ENCODE measurements around the gene EXOC2.

Gene EXOC2

DNA sequence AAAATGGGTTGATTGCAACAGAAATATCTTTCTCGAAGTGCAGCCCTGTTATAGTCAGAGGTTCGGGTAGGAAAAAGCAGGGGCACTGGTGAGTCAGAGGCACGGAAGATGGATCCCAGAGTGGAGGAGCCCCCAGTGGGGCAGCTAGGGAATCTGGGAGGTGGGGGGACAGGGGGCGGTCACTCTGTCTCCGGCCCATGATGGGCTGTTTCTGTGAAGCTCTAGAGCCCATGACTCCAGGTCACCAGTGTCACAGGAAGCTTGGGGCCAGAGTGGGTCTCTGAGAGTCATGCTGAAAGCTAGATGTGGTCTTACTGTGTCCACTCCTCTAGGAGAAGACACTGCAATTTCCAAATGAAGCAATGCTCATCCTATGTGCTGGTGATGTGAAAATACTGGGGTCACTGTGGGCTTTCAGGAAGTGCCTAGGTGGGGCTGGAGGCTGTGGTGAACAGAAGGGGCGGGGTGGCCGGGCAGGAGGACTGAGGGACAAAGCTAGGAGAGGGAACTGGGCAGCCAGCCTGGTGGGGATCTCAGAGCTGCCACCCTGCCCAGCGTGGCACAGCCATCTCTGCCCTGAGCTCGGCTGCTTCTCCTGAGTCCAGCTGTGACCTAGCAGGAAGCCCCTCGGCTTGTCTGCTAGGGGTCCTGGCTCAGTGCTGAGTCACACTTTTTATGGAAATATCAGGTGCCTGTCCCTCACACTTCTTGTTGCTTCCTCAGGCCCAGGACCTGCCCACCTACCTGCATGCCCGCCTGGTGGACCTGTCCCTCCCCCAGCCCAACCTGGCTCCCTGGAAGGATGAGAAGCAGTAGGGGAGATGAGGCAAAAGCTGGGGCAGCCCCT lies 247.1 kb downstream of the EXOC2 start:
- DNase-seq (ENCODE audit: low read depth, low spot score): no peak

DNA sequence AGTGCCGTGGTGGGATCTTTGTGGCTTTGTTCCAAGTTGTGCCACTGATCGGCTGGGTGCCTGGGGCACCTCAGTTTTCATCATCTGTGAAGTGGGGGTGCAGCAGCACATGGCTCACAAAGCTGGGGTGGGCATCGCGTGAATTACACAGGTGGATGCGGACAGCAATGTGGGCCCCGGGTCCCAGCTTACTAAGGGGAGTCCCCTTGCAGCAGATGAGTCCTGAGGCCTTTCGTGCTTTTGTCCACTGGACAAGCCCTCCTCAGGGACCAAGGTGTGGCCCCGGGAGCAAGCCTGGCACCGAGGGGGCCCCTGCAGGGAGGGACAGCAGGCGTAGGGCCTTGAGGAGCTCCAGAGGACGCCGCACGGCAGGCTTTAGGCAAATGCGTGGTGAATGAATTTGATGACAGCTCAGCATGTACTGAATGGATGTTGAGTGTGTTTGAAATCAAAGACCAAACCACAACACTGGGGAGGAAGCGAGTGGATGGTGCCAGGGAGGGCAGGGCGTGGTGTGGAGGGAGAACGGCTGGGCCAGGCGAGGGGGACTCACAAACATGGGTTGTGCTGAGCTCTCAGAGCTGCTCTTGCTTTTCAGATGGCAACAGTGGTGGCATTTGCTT lies 248.2 kb downstream of the EXOC2 start:
- no peak for DNase-seq (ENCODE audit: low read depth, low spot score)

DNA sequence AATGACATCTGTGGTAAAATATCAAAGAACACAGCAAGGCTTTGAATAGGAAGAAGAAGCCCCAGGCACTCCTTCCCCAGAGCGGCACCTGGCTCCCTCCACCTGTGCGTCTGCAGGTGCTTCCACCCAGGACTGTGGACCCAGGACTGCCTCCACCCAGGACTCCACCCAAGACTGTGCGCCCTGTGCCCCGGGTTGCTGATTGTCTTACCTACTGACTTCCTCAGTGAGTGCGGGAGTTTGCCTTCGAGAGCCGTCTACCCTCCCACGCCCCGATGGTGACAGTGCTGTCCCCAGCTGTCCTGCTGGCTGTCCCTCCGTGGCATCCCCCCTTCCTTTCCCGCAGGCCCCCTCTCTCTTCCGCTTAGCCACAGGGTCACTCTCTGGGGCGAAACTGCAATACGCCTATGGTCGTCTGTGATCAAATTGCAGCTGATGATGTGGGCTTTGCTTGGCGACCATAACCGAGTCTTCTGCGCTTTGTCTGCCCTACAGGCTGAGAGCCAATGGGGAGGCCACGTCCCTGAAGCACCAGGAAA lies 249.2 kb downstream of the EXOC2 start:
- no peak for DNase-seq (ENCODE audit: low read depth, low spot score)

DNA sequence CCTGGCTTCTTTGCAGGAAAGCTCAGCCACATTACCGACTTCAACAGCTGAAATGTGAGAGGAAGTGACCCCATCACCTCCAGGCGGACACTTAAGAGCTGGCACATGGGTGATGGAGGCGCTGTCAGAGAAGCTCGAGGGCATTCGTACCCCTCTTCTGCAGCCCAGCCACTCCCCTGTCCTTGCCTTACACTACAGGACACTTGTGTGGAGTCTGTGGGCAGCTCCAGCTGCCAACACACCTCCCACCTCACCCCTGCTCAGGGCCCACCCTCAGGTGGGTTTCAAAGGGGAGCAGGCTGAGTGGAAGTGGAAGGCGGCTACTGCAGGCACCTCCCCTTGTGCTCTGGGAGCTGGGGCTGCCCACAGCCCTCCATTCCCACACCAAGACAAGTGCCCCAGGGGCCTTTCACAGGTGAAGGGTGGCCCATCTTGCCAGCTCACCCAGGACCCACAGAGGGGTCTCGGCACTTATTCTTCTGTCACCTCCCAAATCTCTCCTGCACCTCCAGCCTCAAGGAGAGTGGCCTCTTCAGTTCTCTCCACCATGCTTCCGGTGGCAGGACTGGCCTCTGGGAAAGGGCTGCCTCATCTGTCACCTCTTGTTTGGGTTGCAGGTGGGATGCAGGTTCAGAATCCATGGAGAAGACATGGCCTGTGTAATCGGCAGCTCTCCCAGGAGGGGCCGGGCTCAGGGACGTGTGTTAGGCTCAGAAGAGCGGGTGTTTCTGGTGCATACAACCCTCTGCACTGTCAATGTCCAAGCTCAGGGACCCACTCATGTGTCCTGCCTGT lies 251.6 kb downstream of the EXOC2 start:
- no peak for DNase-seq (ENCODE audit: low read depth, low spot score)

DNA sequence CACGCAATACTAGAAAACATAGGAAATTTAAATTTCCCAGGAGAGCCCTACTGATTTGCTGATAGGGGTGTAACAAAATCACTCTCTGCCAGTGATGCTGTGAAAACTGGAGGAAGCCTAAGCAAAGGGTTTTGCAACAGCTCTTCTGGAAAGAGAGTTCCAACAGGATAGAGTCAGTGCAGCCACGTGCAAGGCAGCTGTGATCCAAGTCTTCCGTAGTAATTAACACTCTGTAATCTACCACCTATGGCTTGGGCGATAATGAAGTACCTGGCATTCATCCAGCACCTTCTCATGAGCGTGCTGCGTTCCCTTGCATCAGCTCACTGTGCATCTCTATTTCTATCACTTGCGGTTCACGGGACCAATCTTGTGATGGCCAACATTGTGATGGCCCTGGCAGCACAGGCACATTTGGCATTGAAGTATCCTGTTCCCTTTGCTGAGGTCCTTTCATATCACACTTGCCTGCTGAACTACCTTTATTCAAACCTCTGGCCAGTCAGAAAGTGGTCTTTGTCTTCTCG lies 253.2 kb downstream of the EXOC2 start:
- DNase-seq (ENCODE audit: low read depth, low spot score): no peak

DNA sequence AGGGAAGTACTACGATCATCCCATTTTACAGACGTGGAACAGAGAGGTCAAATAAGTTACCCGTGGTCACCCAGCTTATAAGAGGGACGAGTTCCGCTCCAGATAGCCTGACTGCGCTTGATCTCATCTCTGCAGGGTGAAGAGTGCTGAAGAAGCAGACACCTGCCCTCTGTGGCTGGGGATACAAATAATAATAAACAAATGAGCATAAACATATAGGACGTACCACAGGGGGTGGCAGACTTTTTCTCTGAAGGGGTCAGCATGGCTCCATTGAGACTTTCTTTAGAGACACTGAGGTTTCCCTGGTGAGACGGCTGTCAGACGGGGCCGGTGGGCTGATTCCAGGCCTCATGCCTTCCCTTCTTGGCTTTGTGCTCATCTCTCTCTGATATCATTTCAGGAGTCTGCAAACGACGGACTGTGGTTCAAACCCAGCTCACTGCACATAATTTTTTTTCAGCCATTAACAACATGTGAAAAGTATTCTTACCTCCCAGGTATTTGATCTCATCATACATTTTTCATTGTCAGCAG lies 254.2 kb downstream of the EXOC2 start:
- DNase-seq (ENCODE audit: low read depth, low spot score): no peak

DNA sequence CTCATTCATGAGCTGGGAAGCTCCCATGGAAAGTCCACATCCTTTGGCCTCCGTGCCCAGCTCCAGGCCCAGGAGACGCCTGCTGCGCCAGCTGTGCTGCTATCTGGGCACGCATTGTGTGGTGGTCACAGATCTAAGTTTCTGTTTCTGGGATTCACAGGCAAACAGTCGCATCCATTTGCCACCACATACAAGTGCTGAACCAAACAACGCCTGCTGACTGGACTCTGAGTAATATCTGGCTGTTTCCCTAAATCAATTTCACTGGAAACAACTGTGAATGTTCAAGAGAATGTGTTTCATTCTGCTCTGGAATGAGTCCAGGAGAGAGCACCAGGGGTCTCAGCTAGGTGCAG lies 255.9 kb downstream of the EXOC2 start:
- DNase-seq (ENCODE audit: low read depth, low spot score): no peak

DNA sequence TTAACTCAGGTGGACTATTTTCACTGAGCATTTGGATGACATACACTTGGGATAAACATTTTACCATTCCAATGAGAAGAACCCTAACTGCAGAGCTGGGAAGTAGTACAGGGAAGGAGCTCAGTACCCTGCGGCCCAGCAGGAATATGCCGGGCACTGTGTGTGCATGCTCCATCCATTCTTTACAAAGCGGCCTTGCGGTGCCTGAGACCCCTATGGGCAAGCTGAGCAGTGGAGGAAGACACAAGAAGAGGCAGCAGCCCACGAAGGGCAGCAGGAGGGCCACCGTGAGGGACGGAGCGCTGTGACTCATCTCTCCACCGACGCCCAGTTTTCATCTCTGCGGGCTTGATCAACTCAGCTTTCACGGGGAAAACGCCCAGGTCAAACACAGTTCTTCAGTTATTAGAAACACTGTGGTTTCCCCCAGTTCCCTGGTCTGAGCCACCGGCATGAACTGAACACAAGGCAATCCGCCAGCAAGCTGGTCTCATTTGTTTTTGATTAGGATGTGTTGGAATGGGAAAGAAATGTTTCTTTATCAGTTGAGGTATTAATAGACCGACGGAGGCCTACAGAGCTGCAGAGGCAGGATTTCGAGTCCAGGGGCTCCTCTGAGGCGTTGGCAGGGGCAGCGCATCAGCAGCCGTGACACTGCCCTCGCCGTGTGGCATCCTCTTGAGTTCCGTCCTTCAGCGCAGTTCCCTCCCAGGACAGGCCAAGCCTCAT lies 256.5 kb downstream of the EXOC2 start:
- DNase-seq (ENCODE audit: low read depth, low spot score): no peak

DNA sequence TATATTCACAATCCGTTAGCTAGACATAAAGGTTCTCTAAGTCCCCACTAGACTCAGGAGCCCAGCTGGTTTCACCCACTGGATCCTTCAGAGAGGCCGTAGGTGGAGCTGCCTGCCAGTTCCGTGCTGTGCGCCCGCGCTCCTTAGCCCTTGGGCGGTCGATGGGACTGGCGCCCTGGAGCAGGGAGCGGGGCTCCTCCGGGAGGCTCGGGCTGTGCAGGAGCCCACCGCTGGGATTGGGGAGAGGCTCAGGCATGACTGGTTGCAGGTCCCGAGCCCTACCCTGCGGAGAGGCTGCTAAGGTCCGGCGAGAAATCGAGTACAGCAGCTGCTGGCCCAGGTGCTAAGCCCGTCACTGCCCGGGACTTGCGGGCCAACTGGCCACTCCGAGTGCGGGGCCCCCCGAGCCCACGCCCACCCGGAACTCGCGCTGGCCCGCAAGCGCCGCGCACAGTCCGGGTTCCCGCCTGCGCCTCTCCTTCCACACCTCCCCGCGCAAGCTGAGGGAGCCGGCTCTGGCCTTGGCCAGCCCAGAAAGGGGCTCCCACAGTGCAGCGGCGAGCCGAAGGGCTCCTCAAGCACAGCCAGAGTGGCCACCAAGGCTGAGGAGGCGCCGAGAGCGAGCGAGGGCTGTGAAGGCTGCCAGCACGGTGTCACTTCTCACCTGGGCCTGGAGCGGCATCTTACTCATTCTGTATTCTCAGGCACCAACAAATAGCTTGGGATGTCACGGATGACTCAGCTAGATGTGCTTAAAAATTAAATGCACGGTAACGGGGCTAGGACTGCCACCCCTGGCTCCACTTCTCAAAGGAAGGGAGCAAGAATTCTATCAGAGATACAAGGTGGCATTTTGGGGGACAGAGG lies 257.3 kb downstream of the EXOC2 start:
- DNase-seq (ENCODE audit: low read depth, low spot score): no peak

Data from activated CD4-positive, CD25-positive, alpha-beta regulatory T cell treated with anti-CD3 and anti-CD28 coated beads, Interleukin-2, amount 50 U/mL, for 16 hours (primary cell).